Peyer's patch (tissue), 4 donors: ENCODE data around the gene FIGN.

ENCODE experiments used
- POLR2A ChIP-seq, 2 donors: fragments of 450-650 bp; IDR thresholded peaks; one replicate each; pipeline ENCODE4 v1.5.1; 2017; ENCODE audit warnings: antibody characterized with exemption in 2 of 2, mild to moderate bottlenecking in 2 of 2, moderate library complexity in 2 of 2
- TF ChIP-seq, protein P1 (sequence below), 6 experiments: fragments of 450-650 bp in 4 of 6; fragments of 200-600 bp in 2 of 6; sonication (generic) in 1 of 6; IDR thresholded peaks; one replicate each; pipeline ENCODE4 v1.5.1; 2017 to 2019; ENCODE audit warnings: antibody characterized with exemption in 6 of 6, mild to moderate bottlenecking in 3 of 6, moderate library complexity in 1 of 6

DNA sequence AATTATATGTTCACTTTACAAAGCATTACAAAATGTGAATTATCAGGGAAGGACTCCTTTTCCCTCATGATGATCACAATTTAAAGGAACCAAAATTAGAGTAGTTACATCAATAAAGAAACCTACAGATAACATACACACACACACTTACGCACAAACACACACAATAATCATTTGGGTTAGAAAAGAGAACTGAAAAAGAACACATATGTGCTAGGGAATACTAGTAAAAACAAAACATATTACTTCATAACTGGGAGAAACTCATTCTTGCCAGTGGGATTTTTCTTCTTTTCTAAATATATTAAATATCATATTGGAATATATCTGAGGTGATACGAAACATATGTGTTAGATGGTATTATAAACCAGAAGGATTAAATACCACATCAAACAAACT lies 42.3 kb downstream of the FIGN start:
- TF ChIP-seq, protein P1, sequence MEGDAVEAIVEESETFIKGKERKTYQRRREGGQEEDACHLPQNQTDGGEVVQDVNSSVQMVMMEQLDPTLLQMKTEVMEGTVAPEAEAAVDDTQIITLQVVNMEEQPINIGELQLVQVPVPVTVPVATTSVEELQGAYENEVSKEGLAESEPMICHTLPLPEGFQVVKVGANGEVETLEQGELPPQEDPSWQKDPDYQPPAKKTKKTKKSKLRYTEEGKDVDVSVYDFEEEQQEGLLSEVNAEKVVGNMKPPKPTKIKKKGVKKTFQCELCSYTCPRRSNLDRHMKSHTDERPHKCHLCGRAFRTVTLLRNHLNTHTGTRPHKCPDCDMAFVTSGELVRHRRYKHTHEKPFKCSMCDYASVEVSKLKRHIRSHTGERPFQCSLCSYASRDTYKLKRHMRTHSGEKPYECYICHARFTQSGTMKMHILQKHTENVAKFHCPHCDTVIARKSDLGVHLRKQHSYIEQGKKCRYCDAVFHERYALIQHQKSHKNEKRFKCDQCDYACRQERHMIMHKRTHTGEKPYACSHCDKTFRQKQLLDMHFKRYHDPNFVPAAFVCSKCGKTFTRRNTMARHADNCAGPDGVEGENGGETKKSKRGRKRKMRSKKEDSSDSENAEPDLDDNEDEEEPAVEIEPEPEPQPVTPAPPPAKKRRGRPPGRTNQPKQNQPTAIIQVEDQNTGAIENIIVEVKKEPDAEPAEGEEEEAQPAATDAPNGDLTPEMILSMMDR (IDR thresholded peaks at IDR 0.05): no peak
- TF ChIP-seq POLR2A (IDR thresholded peaks at IDR 0.05): no peak
